G401 (cell line): ENCODE results near the gene CCL4. TPM values are rescaled to one million over a fixed set of nuclear protein-coding genes. Genes with fewer than 3 reads are reported as not detected.

Experiments
- DNase-seq: peaks from one replicate; pipeline ENCODE4 v3.0.0-alpha.2; 2015; ENCODE audit warnings: low spot score
- in situ Hi-C: cut with HindIII; loops from 2 replicates; pipeline ENCODE4 v1.10.0; 2016; ENCODE audit warnings: low sequenced_read_pairs, mixed read lengths
- total RNA-seq: library from RNA; depleted of rRNA; stranded (reverse); fragments of >200 nt; shearing (Covaris generic); gene quantifications from 2 replicates; pipeline ENCODE4 v1.2.3, GENCODE V29; 2014; rRNA removed

The CCL4 gene
- total RNA-seq, 1 experiment from 2014 or later = not detected

GRCh38 chr17:36133602-36134236 is 30.1 kb downstream of the CCL4 start:
- in situ Hi-C loops = no loop called here
- DNase-seq = no peak

- in situ Hi-C loops = no loop called here
- DNase-seq = no peak
Measured at GRCh38 chr17:36135465-36135864, 31.8 kb downstream of the CCL4 start.

GRCh38 chr17:36136036-36136435 is 32.4 kb downstream of the CCL4 start:
- no peak for DNase-seq
- in situ Hi-C loops = no loop called here

GRCh38 chr17:36136439-36136838 is 32.8 kb downstream of the CCL4 start:
- in situ Hi-C loops = no loop called here
- no peak for DNase-seq

- in situ Hi-C loops = no loop called here
Measured at GRCh38 chr17:36142235-36142634, 38.6 kb downstream of the CCL4 start.

GRCh38 chr17:36142806-36143205 is 39.2 kb downstream of the CCL4 start:
- in situ Hi-C loops = no loop called here

More at GRCh38 chr17:36142235-36142634, 38.6 kb downstream of the CCL4 start:
- no peak for DNase-seq

GRCh38 chr17:36144014-36144413 is 40.4 kb downstream of the CCL4 start:
- no peak for DNase-seq

More at GRCh38 chr17:36142806-36143205, 39.2 kb downstream of the CCL4 start:
- DNase-seq = no peak

GRCh38 chr17:36144981-36145729 is 41.5 kb downstream of the CCL4 start:
- in situ Hi-C loops = no loop called here
- DNase-seq = no peak

More at GRCh38 chr17:36144014-36144413, 40.4 kb downstream of the CCL4 start:
- in situ Hi-C loops = no loop called here

GRCh38 chr17:36147601-36148000 is 44.0 kb downstream of the CCL4 start:
- in situ Hi-C loops = no loop called here
- no peak for DNase-seq

- in situ Hi-C loops = no loop called here
Measured at GRCh38 chr17:36148559-36149295, 45.1 kb downstream of the CCL4 start.

GRCh38 chr17:36149296-36149820 is 45.7 kb downstream of the CCL4 start:
- peak; percentile 80 for DNase-seq
- in situ Hi-C loops = no loop called here

More at GRCh38 chr17:36148559-36149295, 45.1 kb downstream of the CCL4 start:
- DNase-seq = peak; percentile 80

- in situ Hi-C loops = no loop called here
- DNase-seq = no peak
Measured at GRCh38 chr17:36151891-36152638, 48.4 kb downstream of the CCL4 start.

GRCh38 chr17:36152639-36153120 is 49.1 kb downstream of the CCL4 start:
- DNase-seq = peak; percentile 24
- in situ Hi-C loops = no loop called here

GRCh38 chr17:36153895-36154610 is 50.4 kb downstream of the CCL4 start:
- in situ Hi-C loops = no loop called here
- DNase-seq = no peak

Other genes with a start within 250 kb of the CCL4 start
- gene HEATR9, start 234.9 kb upstream of the CCL4 start, total RNA-seq = not detected in 2 replicates
- gene CCL5, start 223.5 kb upstream of the CCL4 start, total RNA-seq = not detected in 2 replicates
- gene RDM1, start 173.1 kb upstream of the CCL4 start, total RNA-seq = 2.2 and 4.7 TPM in 2 replicates
- not detected in 2 replicates for gene LYZL6, start 160.1 kb upstream of the CCL4 start, total RNA-seq
- not detected in 2 replicates for gene CCL16, start 122.3 kb upstream of the CCL4 start, total RNA-seq
- not detected in 2 replicates for gene CCL14, start 117.1 kb upstream of the CCL4 start, total RNA-seq
- not detected in 2 replicates for gene CCL15, start 102.3 kb upstream of the CCL4 start, total RNA-seq
- not detected in 2 replicates for gene CCL23, start 85.9 kb upstream of the CCL4 start, total RNA-seq
- gene CCL18, start 39.6 kb upstream of the CCL4 start, total RNA-seq = not detected in 2 replicates
- not detected in 2 replicates for gene CCL3, start 13.7 kb upstream of the CCL4 start, total RNA-seq
- not detected in 2 replicates for gene TBC1D3B, start 72.8 kb downstream of the CCL4 start, total RNA-seq
- not detected in 2 replicates for gene CCL3L1, start 92.9 kb downstream of the CCL4 start, total RNA-seq
- gene CCL4L2, start 107.2 kb downstream of the CCL4 start, total RNA-seq = not detected in 2 replicates
- gene TBC1D3I, start 160.7 kb downstream of the CCL4 start, total RNA-seq = not detected in 2 replicates
- gene TBC1D3G, start 220.1 kb downstream of the CCL4 start, total RNA-seq = 0.74 TPM in 1 of 2 replicates, not detected in the other